ENCODE results near the gene GLA.
A peak's percentile ranks its signal among the peaks of the same experiment; 100 is the strongest.

GLA gene

GRCh38 chrX:101416691-101417090, 9.0 kb upstream of the GLA start:
- DNase-seq, result no peak
- TF ChIP-seq CTCF (IDR thresholded peaks at IDR 0.05; ENCODE audit: borderline replicate concordance, extremely low read depth, low read length, poor library complexity, severe bottlenecking), result no peak
- TF ChIP-seq EZH2 (IDR thresholded peaks at IDR 0.05; ENCODE audit: borderline replicate concordance, low read depth, low read length, severe bottlenecking), result no peak
- Histone ChIP-seq H3K4me3 (ENCODE audit: low read depth in 1 of 2, low read length in 2 of 2) (no peak overlapping the region), H3K4me1 (ENCODE audit: insufficient read depth, low read length) (0 out of 2 replicates have a peak, but pooled peaks cover 5% of the 10 kb centered on the region), H3K36me3 (ENCODE audit: insufficient read depth, low read length) (peaks cover 15% of the 10 kb centered on the region), H2AFZ (ENCODE audit: low read depth, low read length) (no peak overlapping the region), H3K27me3 (ENCODE audit: insufficient read depth, low read length, poor library complexity) (peaks cover 3% of the 10 kb centered on the region), H3K9ac (ENCODE audit: low read depth, low read length) (no peak overlapping the region), H4K20me1 (ENCODE audit: insufficient read depth, low read length) (peaks cover 8% of the 10 kb centered on the region), H3K9me3 (ENCODE audit: insufficient read depth, low read length, severe bottlenecking) (no peaks in the 10 kb centered on the region), H3K27ac (ENCODE audit: low read length) (no peak overlapping the region), H3K79me2 (ENCODE audit: insufficient read depth, low read length) (peaks cover 10% of the 10 kb centered on the region), H3K4me2 (ENCODE audit: insufficient read depth, low read length) (no peak overlapping the region)
- no peak for ATAC-seq (ENCODE audit: insufficient read depth, low read depth)

GRCh38 chrX:101415180-101416145, 7.7 kb upstream of the GLA start:
- peak overlapping the region; percentile 1; the same call in 1 of the 2 replicates for H3K27ac ChIP-seq (ENCODE audit: low read length)
- H3K79me2 ChIP-seq (ENCODE audit: insufficient read depth, low read length), result peaks cover 19% of the 10 kb centered on the region
- TF ChIP-seq EZH2 (IDR thresholded peaks at IDR 0.05; ENCODE audit: borderline replicate concordance, low read depth, low read length, severe bottlenecking), result no peak
- TF ChIP-seq CTCF (IDR thresholded peaks at IDR 0.05; ENCODE audit: borderline replicate concordance, extremely low read depth, low read length, poor library complexity, severe bottlenecking), result peak; percentile 70
- 0 out of 2 replicates have a peak overlapping the region, but pooled peaks have one; percentile 33 for H2AFZ ChIP-seq (ENCODE audit: low read depth, low read length)
- peaks cover 10% of the 10 kb centered on the region for H3K4me1 ChIP-seq (ENCODE audit: insufficient read depth, low read length)
- H3K4me2 ChIP-seq (ENCODE audit: insufficient read depth, low read length), result no peak overlapping the region
- no peaks in the 10 kb centered on the region for H3K9me3 ChIP-seq (ENCODE audit: insufficient read depth, low read length, severe bottlenecking)
- H3K27me3 ChIP-seq (ENCODE audit: insufficient read depth, low read length, poor library complexity), result peaks cover 3% of the 10 kb centered on the region
- no peak overlapping the region for H3K9ac ChIP-seq (ENCODE audit: low read depth, low read length)
- no peak overlapping the region for H3K4me3 ChIP-seq (ENCODE audit: low read depth in 1 of 2, low read length in 2 of 2)
- H3K36me3 ChIP-seq (ENCODE audit: insufficient read depth, low read length), result peaks cover 18% of the 10 kb centered on the region
- peaks cover 8% of the 10 kb centered on the region for H4K20me1 ChIP-seq (ENCODE audit: insufficient read depth, low read length)
- ATAC-seq (ENCODE audit: insufficient read depth, low read depth), result peak; percentile 82
- peak; percentile 21 for DNase-seq

GRCh38 chrX:101411984-101412383, 4.3 kb upstream of the GLA start:
- Histone ChIP-seq H3K4me3 (ENCODE audit: low read depth in 1 of 2, low read length in 2 of 2) (no peak overlapping the region), H3K4me2 (ENCODE audit: insufficient read depth, low read length) (no peak overlapping the region), H2AFZ (ENCODE audit: low read depth, low read length) (no peak overlapping the region), H3K27me3 (ENCODE audit: insufficient read depth, low read length, poor library complexity) (no peaks in the 10 kb centered on the region), H3K9me3 (ENCODE audit: insufficient read depth, low read length, severe bottlenecking) (no peaks in the 10 kb centered on the region), H3K79me2 (ENCODE audit: insufficient read depth, low read length) (peaks cover 49% of the 10 kb centered on the region), H3K4me1 (ENCODE audit: insufficient read depth, low read length) (peaks cover 28% of the 10 kb centered on the region), H4K20me1 (ENCODE audit: insufficient read depth, low read length) (peaks cover 8% of the 10 kb centered on the region), H3K9ac (ENCODE audit: low read depth, low read length) (no peak overlapping the region), H3K27ac (ENCODE audit: low read length) (no peak overlapping the region), H3K36me3 (ENCODE audit: insufficient read depth, low read length) (peaks cover 18% of the 10 kb centered on the region)
- ATAC-seq (ENCODE audit: insufficient read depth, low read depth) (no peak), DNase-seq (no peak)
- no peak for TF ChIP-seq EZH2 (IDR thresholded peaks at IDR 0.05; ENCODE audit: borderline replicate concordance, low read depth, low read length, severe bottlenecking)
- TF ChIP-seq CTCF (IDR thresholded peaks at IDR 0.05; ENCODE audit: borderline replicate concordance, extremely low read depth, low read length, poor library complexity, severe bottlenecking), result no peak

Measured in DND-41 (cell line).